Measurements from ENCODE around the gene TNK1.

The TNK1 gene

DNA sequence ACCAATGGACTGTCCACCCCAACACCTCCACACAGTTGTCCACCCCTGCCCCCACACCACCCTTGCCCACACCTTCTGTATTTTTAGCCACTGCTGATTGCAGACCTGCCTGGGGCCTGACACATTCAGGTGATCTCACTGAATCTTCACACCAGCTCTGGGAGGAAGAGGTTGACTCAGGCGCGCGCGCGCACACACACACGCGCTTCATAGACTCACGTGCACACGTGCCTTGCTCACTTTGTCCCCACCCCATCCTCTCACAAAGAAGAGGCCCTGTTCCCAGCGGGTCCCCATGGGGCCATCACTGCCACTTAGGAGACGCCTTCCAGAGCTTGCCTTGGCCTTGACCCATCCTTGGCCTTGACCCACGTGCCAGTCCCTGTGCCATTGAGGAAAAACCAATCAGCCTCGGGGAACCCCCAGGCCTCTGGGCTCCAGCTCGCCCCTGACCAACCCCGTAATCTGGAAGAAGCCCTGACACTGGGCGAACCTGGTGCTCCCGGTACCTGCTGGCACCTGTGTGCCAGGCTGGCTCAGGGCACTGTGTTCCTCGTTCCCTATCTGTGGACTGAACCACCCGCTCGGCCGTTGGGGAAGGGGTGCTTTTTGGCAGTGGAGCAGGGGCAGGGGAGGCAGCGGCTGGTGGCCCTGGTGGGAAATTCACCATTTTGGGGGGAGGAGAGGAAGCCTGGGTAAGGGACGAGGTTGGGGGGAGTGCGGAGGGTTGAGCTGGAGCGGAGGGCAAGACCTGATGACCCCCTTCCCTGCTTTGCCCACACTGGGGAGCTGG is 29.9 kb downstream of the TNK1 start:
- DNase-seq (ENCODE audit: low spot score), result no peak

DNA sequence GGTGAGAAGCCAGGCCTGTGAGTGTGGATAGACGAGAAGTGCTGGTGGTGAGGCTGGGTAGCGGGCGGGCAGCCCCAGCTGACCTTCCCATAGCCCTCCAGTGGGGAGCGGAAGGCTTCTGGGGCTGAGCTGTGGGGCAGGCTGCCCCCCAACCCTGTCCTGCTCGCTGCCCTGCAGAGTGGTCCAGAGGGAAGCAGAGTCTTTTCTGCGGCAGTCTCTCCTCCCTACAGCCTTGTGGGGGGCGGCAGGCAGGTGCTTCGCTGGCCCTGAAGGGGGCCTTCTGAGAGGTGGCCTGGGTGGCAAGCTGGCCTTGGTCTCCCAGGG is 30.5 kb downstream of the TNK1 start:
- no peak for DNase-seq (ENCODE audit: low spot score)

DNA sequence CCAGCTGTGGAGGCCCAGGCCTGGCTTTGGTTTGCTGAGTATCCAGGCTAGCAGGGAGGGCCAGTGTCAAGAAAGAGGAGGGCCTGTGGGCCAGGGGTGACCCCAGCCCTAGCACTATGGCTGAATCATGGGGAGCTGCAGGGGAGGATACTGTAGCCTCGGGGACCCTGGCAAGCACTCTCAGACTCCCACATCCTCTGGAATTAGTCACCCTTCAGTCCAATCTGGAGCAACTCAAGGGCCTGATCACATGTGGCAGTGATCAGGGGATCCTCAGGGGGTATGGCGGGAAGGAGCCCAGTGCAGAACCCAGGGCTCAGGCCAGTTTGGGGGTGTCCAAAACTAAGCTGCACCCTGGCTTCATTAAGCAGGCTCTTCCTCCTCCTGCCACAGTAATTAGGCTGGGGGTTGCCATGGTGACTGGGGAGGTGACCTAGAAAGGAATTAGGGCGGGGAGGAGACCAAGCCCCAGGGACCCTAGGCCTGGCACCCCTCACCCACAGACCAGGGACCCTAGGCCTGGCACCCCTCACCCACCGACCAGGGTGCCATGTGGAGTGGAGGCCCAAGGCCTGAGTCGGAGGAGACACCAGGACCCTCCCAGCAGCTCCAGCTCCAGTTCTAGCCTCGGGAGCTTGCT is 32.6 kb downstream of the TNK1 start:
- DNase-seq (ENCODE audit: low spot score), result no peak

DNA sequence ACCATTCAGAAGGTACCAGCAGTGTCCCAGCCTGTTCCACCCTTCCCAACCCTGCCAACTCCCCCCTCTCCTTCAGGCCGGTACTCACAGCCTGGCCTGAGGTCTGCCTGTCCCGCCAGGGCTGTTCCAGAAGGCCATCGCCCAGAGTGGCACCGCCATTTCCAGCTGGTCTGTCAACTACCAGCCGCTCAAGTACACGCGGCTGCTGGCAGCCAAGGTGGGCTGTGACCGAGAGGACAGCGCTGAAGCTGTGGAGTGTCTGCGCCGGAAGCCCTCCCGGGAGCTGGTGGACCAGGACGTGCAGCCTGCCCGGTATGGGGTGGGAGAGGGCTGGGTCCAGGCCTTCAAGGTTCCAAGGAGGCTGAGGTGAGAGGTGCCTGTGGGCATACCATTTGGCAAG is 33.9 kb downstream of the TNK1 start:
- no peak for DNase-seq (ENCODE audit: low spot score)

DNA sequence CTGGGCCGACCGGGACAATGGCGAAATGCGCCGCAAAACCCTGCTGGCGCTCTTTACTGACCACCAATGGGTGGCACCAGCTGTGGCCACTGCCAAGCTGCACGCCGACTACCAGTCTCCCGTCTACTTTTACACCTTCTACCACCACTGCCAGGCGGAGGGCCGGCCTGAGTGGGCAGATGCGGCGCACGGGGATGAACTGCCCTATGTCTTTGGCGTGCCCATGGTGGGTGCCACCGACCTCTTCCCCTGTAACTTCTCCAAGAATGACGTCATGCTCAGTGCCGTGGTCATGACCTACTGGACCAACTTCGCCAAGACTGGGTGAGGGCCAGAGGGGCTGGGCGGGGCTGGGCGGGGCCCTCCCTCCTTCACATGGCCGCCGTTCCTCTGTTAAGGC is 34.9 kb downstream of the TNK1 start:
- DNase-seq (ENCODE audit: low spot score), result no peak

DNA sequence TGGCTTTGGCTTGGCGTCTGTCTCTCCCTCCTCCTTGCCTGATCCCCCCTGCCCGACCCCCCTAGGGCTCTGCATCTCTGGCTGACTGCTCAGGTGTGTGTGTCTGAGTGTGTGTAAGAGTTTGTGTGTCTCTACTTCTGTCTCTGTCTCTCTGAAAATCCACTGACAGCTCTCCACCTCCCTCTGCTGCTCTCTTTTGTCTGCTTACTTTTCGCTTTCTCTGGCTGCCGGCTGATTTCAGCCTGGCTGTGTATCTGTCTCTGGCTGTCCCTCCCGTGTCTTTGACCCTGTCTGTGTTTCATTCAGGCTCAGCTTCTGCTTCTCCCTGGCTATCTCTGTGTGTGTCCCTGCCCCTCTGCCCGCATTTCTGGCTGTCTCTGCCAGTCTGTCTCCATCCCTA is 35.4 kb downstream of the TNK1 start:
- no peak for DNase-seq (ENCODE audit: low spot score)

DNA sequence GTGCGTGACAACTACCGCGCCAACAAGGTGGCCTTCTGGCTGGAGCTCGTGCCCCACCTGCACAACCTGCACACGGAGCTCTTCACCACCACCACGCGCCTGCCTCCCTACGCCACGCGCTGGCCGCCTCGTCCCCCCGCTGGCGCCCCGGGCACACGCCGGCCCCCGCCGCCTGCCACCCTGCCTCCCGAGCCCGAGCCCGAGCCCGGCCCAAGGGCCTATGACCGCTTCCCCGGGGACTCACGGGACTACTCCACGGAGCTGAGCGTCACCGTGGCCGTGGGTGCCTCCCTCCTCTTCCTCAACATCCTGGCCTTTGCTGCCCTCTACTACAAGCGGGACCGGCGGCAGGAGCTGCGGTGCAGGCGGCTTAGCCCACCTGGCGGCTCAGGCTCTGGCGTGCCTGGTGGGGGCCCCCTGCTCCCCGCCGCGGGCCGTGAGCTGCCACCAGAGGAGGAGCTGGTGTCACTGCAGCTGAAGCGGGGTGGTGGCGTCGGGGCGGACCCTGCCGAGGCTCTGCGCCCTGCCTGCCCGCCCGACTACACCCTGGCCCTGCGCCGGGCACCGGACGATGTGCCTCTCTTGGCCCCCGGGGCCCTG is 36.3 kb downstream of the TNK1 start:
- no peak for DNase-seq (ENCODE audit: low spot score)

DNA sequence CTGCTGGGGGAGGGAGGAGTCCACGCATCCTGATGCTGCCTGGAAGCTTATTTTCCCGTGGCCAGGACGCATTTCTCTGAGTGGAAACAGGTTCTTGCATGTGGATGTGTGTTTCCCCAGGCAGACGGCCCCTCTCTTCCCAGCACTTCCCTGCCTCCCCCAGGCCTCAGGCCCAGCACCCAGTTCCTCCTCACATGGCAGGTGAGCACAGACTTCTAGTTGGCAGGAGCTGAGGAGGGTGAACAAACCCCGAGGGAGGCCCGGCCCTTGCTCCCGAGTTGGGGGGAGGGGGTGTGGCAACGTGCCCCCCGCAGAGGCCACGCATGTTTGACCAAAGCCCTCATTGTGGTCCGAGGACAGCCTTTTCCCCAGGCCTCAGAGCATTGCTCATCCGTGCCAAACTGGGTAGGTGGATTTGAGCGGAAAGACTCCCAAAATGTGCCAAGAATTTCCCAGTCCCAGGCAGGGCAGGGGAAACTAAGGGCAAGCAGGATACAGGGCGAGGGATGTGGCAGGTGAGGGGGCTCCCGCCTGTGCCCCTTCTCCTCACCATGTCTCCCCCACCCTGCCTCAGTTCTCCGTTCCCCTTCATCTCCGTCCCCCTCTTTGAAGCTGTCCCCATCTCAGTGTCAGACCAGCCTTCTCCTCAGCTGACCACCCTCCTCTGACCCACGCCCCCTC is 37.7 kb downstream of the TNK1 start:
- no peak for DNase-seq (ENCODE audit: low spot score)

DNA sequence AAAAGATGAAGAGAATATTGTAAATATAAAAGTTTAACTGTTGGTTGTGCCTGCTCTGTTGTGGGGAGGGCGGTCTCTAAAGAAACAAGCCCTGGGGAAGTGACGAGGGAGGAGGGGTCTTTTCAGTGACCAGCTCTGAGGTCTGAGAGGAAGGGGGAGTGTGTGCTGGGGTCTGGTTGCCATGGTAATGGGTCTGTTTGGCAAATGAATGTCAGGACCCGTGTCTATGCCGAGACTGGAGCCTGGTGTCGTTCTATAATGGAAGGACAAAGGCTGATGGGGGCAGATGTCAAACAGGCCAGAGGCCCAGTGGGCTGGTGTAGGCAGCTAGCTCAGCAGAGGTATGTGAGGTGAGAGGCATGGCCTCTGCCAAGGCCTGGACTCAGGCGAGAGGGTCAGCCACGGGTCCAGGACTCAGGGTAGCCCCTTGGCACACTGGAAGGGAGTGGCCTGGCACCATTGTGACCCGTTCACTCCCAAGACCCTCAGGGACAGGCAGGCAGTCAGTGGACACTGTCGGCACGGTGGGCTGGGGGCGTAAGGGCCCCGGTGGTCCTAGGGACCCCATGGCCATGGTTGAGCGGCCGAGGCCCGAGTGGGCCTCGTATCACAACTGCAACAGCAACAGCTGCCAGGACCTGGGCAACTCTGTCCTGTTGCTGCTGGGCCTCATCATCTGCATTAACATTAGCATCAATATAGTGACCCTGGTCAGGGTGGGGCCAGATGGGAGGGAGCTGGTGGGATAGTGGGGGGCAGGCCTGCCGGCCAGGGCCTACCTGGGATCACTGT is 39.1 kb downstream of the TNK1 start, which contains the start of gene SPEM1:
Gene SPEM1 (plus strand): TSS at position 506 of the 792 bp plus-strand sequence. CDS start 61 bp downstream, at position 567.
- no peak for DNase-seq (ENCODE audit: low spot score)

DNA sequence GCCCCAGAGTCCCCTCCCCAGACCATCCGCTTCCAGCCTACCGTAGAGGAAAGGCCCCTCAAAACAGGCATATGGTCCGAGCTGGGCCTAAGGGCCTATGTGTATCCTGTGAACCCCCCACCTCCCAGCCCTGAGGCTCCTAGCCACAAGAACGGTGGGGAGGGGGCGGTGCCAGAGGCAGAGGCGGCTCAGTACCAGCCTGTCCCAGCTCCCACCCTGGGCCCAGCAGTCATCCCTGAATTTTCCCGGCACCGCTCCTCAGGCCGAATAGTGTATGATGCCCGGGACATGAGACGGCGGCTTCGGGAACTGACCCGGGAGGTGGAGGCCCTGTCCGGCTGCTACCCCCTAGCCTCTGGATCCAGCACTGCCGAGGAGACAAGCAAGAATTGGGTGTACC is 40.3 kb downstream of the TNK1 start:
- no peak for DNase-seq (ENCODE audit: low spot score)

DNA sequence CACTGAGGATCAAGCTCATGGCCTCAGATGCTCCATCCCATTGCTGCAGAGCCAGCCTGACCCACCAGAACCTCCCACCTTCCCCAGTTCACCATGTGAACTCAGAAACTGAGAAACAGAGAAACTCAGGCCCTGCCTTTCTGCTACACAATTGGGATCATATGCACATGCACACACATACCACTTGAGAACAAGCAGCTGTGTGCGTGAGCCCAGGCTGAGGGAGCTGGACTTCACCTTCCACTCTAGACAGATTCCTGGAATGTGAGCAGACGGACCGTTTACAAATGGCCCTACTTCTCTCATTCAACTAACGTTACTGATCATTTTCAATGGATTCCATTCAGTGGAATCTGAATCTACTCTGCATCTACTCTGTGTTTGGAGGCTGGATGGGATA is 42.8 kb downstream of the TNK1 start:
- no peak for DNase-seq (ENCODE audit: low spot score)

DNA sequence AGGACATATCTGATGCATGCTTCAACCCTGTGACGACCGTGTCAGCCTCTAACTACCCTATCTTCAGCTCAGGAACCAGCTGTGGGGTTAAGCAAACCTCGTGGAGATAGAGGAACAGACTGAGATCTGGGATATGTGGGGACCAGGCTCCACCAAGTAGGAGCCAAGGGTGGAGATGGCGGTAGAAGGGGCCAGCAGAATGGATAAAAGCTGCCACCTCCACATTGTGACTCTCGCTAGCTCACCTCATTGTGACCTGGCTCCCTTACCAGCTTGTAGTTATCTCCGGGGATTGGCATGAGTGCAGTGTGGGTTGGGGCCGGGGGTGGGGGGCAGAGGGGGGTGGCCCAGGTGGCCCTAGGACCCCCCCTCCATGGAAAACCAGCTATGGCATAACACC is 44.4 kb downstream of the TNK1 start, which contains the start of gene SPEM2:
Gene SPEM2 (plus strand): TSS at position 301 of the 400 bp plus-strand sequence. CDS start 73 bp downstream, at position 374.
- no peak for DNase-seq (ENCODE audit: low spot score)

DNA sequence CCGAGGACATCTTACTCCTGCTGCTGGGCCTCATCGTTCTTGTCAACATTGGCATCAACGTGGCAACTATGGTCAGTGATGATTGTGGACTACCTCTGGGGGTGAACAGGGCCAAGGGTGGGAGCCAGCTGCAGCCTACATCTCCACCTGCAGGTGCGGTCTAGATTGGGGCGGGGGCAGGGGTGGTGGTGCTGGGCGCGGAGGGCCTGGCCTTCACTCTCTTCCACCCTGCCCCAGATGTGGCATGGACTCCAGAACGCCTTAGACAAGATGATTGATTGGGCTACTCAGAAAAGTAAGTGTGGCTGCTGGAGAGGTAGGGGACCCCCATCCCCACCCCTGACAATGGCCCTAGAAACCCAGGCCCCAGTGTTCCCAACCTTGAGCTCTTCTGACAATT is 44.9 kb downstream of the TNK1 start:
- no peak for DNase-seq (ENCODE audit: low spot score)

DNA sequence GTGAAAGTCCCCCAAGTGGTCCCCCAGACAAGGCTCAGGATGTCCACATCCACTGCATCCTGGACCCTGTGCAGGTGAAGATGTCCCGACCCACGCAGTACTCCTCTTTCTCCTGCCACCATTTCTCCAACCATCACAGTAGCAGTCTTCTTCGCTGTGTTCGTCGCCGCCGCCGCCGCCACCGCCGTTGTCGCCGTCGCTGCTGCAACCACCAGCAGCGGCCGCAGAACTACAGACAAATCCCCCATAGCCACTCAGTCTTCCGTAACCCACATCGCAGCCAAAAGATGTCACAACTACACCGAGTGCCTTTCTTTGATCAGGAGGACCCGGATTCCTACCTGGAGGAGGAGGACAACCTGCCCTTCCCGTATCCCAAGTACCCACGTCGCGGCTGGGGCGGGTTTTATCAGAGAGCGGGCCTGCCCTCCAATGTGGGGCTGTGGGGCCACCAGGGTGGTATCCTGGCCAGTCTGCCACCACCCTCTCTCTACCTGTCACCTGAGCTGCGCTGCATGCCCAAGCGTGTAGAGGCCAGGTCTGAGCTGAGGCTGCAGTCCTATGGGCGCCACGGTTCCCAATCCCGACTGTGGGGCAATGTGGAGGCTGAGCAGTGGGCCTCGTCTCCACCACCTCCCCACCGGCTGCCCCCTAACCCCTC is 45.4 kb downstream of the TNK1 start:
- no peak for DNase-seq (ENCODE audit: low spot score)

DNA sequence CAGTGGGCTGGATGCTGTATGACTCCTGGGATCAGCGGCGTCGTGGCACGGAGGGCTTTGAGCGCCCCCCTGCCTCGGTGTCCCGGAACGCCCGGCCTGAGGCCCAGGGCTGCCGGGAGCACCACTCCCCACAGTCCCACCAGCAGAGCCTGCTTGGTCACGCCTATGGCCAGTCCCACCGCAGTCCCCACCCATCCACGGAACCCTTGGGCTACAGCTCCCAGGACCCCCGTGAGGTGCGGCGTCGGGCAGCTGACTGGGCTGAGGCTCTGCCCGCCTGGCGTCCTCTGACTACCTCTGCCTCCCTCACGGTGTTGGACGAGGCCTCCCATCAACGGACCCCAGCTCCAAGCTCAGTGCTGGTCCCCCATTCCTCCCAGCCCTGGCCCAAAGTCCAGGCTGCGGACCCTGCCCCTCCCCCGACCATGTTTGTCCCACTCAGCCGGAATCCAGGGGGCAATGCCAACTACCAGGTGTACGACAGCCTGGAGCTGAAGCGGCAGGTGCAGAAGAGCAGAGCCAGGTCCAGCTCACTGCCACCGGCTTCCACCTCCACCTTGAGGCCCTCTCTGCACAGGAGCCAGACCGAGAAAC is 46.1 kb downstream of the TNK1 start:
- no peak for DNase-seq (ENCODE audit: low spot score)

DNA sequence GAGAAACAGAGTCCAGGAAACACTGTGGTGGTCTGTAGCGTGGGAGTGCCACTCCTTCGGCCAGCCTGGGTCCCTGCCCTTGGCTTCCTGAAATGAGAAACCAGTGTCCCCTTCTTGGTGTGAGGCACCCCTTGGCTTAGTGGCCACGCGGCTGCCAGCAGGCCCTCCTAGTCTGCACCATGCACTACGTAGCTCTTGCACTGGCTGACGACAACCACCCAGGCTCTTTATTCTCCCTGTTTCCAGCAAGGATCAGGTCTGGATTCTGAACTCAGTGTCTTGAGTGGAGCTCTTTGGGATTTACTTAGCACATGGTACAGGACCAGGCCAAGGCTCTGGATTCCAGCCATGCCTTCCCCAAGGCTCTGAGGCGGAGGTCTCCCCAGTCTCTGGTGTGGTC is 46.7 kb downstream of the TNK1 start:
- no peak for DNase-seq (ENCODE audit: low spot score)

DNA sequence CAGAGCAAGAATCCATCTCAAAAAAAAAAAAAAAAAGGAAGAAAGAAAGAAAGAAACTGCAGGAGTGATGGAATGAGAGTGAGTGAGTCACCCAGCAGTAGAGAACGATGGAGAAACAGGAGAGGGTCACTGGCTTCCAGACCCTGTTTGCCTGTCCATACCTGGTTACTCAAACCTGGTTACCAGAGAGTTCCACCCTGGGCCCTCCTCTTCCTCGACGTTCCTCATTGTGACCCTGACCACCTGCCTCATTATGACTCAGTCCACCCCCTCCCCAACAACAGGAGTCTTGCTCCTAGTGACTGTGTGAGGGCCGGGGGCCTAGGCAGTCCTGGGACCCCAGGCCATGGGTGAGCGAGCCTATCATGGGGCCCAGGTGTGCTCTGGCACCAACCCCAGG is 47.7 kb downstream of the TNK1 start, which contains the start of gene SPEM3:
Gene SPEM3 (plus strand): TSS at position 301 of the 400 bp plus-strand sequence. CDS start 46 bp downstream, at position 347.
- DNase-seq (ENCODE audit: low spot score), result no peak

DNA sequence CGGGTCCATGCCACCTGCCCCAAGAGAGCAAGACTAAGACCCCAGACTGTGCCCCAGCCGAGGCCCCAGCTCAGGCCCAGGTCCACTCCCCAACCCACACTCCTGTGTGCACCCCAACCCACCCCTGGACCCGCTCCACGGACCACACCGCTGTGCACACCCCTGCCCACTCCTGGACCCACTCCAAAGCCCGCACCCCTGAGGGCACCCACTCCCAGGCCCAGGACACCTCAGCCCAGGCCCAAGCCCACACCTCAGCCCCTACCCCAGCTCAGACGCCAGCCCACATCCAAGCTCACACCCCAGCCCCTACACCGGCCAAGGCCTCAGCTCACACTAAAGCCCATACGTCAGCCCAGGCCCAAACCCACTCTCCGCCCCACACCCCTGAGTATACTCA is 48.8 kb downstream of the TNK1 start:
- no peak for DNase-seq (ENCODE audit: low spot score)

DNA sequence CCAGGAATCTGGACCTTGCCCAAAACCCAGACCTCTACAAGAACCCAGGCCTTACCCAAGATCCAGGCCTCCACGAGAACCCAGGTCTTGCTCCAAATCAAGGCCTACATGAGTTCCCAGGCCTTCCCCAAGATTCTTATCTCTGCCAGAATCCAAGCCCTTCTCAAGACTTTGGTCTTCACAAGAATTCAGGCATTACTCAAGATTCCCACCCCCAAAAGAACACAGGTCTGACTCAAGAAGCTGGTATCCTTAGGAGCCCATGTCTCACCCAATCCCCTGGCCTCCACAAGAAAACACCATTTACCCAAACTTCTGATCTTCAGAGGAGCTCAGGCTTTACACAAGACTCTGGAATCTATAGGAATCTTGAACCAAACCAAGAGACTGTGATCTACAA is 50.3 kb downstream of the TNK1 start:
- no peak for DNase-seq (ENCODE audit: low spot score)

DNA sequence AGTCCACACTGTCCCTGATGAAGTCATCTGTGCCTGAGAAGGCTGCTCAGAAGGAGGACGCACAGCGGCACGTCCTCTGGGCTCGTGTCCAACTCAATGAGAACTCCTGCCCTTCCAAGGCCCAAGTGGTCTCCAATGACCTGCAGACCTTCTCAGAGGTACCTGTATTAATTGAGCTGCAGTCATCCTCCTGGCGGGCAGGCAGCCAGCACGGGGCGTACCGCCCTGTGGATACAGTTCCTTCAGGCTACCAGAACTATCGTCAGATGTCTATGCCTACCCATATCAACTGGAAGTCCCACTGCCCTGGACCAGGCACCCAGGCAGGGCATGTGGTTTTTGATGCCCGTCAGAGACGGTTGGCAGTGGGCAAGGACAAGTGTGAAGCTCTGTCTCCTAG is 51.4 kb downstream of the TNK1 start:
- DNase-seq (ENCODE audit: low spot score), result no peak

Data from CD4-positive, alpha-beta T cell treated with Interleukin-15 for 4 hours (primary cell).